ENCODE measurements around the gene OLFML2B.
A peak's percentile ranks its signal among the peaks of the same experiment; 100 is the strongest.

Gene OLFML2B

DNA sequence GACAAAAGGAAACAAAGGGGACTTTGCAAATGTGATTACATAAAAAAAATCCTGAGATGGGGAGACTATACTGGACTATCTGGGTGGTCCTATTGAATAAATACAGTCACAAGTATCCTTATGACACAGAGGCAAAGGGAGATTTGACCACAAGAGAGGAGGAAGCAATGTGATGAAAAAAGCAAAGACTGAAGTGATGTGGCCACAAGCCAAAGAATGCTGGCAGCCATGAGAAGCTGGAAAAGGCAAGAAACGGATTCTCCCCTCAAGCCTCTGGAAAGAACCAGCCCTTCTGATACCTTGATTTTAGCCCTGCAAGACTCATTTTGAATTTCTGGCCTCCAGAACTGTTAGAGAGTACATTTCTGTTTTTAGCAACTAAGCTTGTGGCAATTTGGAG, 36.4 kb downstream of the OLFML2B start:
- H3K4me3 ChIP-seq (ENCODE audit: low read length), result no peak overlapping the region
- DNase-seq (ENCODE audit: low read depth, low spot score), result no peak

DNA sequence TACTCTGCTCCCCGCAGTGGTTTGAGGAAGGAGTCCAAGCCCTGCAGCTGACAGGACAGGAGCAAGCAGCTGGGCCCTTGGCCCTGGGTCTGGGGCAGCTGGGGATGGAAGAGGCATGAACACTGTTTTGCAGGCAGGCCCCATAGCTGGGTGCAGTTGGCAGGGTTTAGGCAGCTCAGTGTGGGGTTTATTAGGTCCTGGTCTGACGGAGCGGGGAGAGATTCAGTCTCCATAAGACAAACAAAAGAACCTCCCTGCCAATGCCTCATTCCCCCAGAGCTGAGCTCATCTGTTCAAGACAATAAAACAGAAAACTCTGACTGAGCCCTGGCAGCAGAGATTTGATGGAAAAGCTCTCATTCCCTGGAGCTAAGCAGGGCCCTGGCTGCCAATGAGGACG, 37.3 kb downstream of the OLFML2B start:
- no peak overlapping the region for H3K4me3 ChIP-seq (ENCODE audit: low read length)
- DNase-seq (ENCODE audit: low read depth, low spot score), result no peak

DNA sequence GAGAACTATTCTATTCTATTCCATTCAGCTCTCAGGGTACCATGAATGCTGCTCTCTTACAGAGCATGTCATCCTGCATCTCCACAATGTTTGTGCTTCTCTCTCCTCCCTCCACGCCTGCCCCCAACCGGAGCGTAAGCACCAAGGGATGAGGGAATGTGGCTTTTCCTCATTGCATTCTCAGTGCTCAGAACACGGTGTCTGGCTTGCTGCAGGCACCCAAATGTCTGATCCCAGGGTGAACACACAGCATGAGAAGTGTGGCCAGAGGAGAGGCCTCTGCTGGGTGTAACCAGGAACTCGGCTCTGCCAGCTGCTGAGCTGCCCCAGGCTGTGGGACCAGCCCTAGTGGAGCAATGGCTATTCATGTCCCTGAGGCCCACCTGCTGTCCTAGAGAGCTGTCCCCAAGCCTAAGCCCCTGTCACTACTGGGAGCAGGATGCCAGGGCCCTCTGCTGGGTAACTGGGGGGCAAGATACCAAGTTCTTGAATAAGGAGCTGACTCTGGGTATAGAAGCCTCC, 38.3 kb downstream of the OLFML2B start:
- DNase-seq (ENCODE audit: low read depth, low spot score), result no peak
- no peak overlapping the region for H3K4me3 ChIP-seq (ENCODE audit: low read length)

DNA sequence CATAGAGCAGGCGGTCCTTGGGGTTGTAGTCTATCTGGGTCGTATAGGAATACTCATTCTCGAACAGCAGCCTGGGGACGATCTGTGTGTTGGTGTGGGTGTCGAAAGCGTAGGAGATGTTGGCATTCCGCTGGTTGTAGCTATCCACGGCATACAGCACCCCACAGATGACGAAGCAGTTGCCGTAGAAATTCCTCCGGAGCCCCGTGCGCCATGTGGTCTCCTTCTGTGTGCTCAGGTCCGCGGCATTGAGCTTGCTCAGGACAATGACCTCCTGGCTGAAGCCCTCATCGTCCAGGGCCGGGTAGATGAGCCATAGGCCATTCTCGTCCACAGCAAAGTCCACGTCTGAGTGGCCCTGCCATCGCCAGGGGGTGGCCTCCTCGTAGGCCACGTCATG, 39.9 kb downstream of the OLFML2B start:
- DNase-seq (ENCODE audit: low read depth, low spot score), result no peak
- no peak overlapping the region for H3K4me3 ChIP-seq (ENCODE audit: low read length)

DNA sequence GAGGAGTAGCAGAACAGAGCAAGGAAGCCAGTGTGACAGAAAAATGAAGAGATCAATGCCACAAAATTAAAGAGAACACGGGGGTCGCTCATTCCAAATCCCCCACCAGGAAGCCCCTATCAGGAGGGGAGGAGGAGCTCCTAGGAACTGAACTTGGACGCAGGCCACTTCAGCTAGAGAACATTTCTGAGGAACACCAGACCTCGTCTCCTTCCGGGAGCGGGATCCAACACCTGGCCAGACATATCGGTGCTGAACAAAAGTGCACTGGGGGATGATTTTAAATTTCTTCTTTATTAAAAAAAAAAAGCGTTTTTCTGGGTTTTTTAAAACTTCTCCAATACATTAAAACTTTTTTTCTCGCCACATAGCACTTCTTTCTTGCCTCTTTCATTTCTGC, 40.8 kb downstream of the OLFML2B start:
- H3K4me3 ChIP-seq (ENCODE audit: low read length), result no peak overlapping the region
- DNase-seq (ENCODE audit: low read depth, low spot score), result no peak

DNA sequence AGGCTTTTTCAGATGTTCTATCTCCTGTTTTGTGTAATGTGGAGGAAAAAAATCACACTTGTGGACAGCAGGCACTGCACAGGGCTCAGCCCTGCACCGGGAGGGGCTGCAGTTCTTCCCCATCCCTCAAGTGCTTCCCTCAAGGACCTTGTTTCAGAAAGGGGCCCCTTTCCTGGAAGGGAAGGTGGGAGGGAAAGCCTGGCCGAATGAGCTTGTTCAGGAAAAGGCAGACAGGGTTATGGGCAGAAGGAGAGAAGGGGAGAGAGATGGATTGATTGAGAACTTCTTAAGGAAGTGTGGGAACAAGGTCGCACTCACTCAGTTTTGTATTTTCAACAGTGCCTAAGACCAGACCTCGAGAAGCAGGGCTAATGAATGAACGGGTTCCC, 41.2 kb downstream of the OLFML2B start:
- no peak for DNase-seq (ENCODE audit: low read depth, low spot score)
- no peak overlapping the region for H3K4me3 ChIP-seq (ENCODE audit: low read length)

DNA sequence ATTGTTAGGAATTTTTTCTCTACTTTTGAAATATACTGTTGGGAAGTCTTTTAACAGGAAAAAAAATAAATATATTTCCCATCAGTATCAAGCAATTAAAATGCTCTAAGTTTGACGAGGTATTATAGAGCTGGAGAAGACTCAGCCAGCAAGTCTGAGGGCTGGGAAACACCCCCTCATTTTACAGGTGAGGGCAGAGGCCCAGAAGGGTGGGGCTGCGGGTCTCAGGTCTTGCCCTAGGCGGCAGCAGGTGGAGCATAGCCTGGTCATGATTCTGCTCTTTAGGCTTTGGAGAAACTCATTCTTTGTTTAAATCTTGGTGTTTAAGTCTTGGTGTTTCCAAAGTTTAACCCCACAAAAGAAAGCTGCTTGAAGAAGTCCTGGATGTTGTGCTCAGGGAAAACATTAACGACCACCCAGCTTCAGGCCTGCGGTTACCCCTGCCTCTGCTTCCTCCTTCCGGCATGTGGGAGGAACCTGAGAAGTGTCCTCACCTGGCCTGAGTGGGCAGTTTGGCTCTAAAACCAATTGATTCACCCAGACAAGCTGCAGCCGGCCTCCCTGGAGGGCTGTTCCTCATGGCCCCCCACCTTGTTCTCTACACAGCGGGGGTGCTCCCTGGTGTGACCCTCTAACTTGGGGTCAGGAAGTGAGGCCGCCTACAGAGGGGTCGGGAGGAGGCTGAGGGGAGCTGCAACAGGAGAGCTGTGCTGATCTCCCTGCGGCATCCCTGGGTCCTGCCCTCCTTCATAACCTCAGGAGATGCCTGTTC, 41.7 kb downstream of the OLFML2B start:
- H3K4me3 ChIP-seq (ENCODE audit: low read length), result no peak overlapping the region
- DNase-seq (ENCODE audit: low read depth, low spot score), result no peak

DNA sequence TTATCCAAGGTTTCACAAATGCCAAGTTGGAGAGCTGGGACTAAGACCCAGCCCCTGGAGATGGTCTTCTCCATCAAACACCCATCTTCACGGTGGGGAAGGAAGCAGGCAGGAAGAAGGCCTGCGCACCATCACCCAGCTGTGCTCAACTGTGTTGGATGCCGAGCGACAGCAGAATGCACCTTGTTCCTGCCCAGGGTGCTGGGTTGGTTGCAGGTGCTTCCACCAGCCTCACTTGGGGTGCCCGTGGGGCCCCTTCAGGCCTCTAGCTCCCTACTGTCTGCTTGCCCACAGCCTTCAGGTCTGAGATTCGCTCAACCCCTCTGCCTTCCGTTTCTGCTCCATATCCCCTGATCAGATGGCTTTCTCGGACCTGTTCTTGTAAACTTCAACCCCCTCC, 42.5 kb downstream of the OLFML2B start:
- no peak for DNase-seq (ENCODE audit: low read depth, low spot score)
- no peak overlapping the region for H3K4me3 ChIP-seq (ENCODE audit: low read length)

DNA sequence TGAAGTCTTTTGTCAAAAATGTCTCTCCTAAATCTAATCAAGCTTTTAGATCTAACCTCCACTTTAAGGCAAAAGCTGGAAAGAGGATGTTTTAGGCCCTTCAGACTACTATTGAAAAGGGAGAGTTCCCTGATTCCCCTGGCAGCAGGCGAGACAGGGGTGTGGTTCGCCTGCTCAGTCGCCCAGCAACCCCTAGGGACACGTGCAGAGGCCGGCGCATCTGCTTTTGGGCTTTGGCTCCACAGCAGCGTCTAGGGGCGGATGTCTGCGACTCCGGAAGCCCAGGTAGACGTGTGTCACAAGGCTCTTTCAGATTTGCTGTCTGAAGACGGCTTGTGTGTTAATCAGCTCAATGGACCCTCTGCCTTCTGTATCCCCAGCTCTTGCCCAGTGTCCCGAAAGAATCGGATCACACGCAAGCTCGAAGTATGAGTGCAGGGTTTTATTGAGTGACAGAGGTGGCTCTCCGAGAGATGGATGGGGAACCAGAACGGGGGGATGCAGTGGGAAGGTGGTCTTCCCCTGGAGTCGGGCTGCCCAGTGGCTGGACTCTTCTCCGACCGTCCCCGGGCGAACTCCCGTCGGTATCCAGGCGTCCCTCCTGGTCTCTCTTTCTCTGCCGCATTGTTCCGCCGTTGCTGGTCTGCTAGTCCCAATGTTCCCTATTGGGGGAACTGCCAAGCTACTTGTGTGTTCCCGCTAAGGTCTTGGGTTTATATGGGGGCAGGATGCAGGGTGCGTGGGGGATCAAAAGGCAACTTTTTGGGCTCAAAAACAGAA, 45.5 kb downstream of the OLFML2B start:
- no peak overlapping the region for H3K4me3 ChIP-seq (ENCODE audit: low read length)
- DNase-seq (ENCODE audit: low read depth, low spot score), result no peak

DNA sequence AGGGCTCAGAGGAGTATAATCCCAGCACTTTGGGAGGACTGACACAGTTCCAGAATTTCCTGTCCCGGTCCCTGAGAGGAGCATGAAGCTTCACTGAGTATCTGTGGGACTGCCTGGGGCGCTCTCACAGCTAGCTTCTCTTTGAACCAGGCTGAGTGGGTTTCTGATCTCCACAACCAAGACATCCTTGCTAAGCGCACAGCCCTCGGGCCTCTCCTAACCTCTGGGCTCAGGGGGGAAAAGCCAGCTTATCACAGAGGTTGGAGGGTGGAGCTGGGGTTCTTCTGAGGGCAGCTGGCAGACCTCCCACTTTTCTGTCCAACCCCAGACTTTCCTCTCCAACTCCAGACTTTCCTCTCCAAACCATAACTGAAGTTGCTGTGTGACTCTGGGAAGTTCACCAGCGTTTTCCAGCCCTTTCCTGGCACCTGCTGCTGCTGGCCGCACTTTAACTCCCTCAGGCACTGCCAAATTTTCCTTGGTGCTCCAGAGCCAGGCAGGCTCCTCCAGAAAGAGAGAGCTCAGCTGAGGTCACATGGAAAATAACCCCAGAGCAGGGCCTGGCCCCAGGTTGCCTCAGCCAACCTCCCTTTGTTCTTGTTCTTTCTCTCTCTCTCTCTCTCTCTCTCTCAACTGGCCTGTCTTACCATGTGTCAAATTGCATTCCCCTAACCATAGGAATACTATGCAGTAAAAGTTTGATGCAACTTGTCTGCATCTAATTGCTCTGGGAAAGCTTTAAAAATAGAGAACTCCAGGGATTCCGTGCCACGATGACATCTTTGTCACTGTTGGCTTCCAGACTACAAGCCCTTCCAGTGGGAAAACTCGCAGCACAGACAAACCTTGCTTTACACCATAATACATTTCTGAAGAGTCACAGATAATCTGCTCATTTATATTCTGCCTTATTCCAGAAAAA, 49.5 kb downstream of the OLFML2B start:
- no peak for DNase-seq (ENCODE audit: low read depth, low spot score)
- H3K4me3 ChIP-seq (ENCODE audit: low read length), result no peak overlapping the region

DNA sequence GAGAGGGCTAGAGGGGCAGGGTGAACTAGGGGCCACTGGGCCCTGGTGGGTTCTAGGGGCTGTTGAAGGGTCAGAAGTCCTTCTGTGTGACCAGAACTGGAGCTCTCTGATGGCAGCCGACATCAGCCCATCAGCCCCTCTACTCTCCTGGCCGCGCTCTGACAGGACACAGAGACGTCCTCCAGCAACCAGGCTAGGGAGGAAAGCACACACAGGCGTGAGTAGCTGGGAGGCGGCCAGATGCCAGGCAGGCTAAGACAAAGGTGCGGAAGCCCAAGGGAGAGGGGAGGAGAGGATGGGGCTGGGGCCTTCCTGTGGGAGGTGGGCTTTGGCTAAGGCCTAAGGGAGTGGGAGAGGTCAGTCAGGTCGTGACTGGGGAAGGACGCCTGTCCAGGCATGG, 50.8 kb downstream of the OLFML2B start:
- H3K4me3 ChIP-seq (ENCODE audit: low read length), result no peak overlapping the region
- no peak for DNase-seq (ENCODE audit: low read depth, low spot score)

DNA sequence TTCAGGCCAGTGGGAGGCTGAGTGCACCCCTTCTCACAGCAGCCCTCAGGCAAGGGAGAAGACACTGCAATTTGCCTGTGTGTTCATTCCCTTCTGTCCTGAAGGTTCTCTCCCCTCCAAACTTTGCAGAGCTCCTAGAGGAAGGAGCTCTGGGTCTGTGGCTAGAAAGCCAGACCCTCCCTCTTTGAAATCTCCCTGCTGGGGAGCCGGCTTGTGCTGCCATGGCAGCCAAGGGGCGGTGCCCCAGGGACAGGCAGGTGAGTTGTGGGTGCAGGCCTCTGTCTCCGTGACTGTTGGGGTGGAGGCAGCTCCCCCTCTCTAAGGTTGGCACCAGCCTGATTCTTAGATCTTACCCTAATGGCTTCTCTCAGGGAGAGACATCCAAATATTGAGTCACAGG, 53.0 kb downstream of the OLFML2B start:
- H3K4me3 ChIP-seq (ENCODE audit: low read length), result no peak overlapping the region
- DNase-seq (ENCODE audit: low read depth, low spot score), result no peak

DNA sequence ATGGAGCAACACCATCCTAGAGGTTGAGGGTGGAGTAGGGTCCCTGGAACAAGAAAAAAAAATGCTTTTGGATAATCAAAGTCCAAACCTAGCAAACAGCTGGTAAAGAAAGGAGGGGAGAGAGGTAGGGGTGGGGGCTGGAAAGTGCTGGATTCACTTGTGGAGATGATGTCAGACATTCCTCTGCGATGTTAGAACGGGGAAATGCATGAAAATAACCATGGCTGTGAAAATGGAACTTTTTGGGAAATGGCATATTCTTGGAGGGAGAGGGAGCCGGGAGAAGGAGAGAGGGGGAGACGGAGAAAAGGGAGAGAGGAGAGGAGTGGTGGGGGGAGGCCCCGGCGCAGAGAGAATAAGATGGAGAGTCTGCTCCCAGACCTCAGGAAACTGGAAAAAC, 53.6 kb downstream of the OLFML2B start:
- DNase-seq (ENCODE audit: low read depth, low spot score), result no peak
- no peak overlapping the region for H3K4me3 ChIP-seq (ENCODE audit: low read length)

DNA sequence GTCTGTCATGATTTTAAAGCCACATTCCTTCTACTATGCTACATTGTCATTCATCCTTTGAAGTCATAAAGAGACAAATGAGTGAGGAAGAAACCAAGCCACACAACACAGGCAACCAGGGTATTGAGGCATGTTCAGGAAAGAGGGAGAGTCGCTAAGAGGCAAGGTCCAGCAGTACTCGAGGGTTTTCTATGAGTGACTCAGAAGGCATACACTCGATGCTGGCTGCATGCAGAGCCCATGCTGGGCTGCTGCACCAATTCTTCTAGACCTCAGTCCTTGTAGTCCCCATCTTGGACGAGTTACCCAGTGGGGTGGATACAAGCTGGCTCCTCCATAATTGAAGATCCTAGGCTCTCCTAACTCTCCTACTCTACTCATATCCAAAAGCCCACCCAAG, 57.6 kb downstream of the OLFML2B start:
- no peak for DNase-seq (ENCODE audit: low read depth, low spot score)
- H3K4me3 ChIP-seq (ENCODE audit: low read length), result no peak overlapping the region

DNA sequence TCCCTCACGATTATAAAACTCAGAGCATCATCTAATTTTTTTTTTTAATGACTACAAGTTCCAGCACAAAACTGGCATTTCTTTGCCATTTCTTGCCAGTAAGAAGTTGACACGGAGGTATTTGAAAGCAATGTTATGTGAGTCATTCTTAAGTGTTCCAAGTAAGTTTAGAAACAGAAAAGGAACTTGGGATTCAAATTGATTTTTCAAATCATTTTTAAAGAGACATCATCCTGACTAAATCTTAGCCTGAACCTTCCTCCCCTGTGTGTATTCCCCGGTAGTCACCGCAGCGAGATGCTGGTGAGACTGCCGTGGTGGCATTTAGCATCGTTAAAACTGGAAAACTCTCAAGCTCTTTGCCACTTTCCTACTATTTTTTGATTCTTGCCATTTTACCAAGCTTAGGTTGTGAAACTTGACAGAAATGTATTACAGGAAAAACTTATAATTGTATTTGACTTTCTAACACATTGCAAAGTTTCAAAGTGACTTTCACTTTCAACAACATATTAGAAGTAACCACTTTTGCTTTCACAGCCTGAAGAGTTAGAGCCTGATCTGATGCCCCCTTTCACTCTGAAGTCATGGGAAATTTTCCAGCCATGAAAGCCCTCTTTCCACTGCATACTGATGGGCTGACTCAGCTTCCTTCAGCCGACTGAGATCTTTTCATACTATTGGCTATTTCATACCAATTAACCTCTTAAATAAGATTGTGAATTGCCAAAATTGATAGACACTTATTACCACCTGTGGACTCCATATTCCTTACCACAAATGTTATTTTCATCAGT, 61.4 kb downstream of the OLFML2B start:
- DNase-seq (ENCODE audit: low read depth, low spot score), result no peak

DNA sequence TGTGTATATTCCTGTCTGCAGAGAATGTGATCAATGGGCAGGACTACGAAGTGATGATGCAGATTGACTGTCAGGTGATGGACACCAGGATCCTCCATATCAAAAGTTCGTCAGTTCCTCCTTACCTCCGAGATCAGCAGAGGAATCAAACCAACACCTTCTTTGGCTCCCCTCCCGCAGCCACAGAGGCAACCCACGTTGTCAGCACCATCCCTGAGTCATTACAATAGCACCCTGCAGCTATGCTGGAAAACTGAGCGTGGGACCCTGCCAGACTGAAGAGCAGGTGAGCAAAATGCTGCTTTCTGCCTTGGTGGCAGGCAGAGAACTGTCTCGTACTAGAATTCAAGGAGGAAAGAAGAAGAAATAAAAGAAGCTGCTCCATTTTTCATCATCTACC, 65.2 kb downstream of the OLFML2B start:
- DNase-seq (ENCODE audit: low read depth, low spot score), result no peak
- H3K4me3 ChIP-seq (ENCODE audit: low read length), result no peak overlapping the region

More for the DNA sequence above, 61.4 kb downstream of the OLFML2B start:
- H3K4me3 ChIP-seq (ENCODE audit: low read length), result no peak overlapping the region

DNA sequence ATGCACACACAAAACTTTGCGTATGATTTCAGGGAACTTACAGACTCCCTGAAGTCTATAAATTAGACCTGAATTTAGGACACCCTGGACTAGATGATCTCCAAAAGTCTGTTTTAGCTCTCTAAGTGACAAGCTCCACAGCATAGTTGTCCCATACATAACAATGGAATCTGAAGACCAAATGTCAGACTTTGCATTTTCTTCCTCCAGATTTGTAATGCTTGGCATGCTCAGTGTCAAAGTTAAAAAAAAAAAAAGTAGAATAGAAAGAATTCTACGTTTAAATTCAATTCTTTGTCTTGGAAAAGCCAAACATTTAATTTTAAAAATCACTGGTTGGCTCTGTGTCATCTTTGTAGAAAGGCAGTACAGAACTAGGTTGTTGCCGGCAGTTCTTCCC, 66.7 kb downstream of the OLFML2B start:
- H3K4me3 ChIP-seq (ENCODE audit: low read length), result no peak overlapping the region
- no peak for DNase-seq (ENCODE audit: low read depth, low spot score)

DNA sequence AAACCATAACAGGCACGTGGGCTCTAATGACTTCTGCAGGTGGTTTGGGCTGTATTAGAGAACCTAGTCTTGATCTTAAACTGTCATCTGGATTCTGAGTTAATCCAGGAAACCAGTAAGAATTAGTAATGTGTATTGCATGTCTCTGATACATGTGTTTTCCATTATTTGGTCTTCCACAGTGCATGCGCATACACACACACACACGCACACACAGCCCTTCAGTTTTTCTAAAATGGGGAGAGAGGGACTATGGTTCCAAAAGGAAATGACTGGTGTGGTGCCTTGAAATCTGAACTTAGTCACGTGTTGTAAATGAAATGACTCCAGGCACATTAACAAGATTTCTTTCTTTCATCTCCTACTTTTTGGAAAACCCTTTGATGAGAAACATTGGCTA, 67.6 kb downstream of the OLFML2B start:
- no peak overlapping the region for H3K4me3 ChIP-seq (ENCODE audit: low read length)
- DNase-seq (ENCODE audit: low read depth, low spot score), result peak; percentile 59

DNA sequence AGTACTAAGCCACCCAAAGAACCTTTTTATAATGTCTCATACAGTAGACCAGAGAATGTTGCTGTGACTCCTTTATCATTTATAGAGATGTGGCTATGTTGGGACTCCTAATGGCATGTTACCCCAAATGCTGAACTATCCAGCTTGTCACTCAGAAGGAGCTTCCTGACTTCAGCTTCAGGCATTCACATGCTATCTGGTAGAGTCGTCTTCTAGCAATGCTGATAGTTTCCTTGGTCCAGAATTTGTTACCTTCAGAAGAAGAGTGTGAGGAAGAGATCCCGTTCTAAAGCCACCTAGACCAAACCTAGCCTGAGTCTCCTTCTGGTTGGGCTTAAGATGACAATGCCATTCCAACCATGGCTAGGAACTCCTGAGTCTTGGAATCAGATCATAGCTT, 68.1 kb downstream of the OLFML2B start:
- DNase-seq (ENCODE audit: low read depth, low spot score), result no peak
- H3K4me3 ChIP-seq (ENCODE audit: low read length), result no peak overlapping the region
